WTC11 (cell line): Measurements from ENCODE around the gene HSD17B12. TPM values are rescaled to one million over a fixed set of nuclear protein-coding genes. Genes with fewer than 3 reads are reported as not detected.

ENCODE experiments used
- ATAC-seq: fragments of 200-7000 bp; cut with Tn5 transposase; 2 replicates; pipeline ENCODE4 v1.10.0; 2021; ENCODE audit warnings: mild to moderate bottlenecking, moderate library complexity
- CTCF ChIA-PET: fragments of 300-600 bp; sonication (Branson Sonifier 250); formaldehyde crosslinking; loops from one replicate; lab custom pipeline; 2021; ENCODE audit warnings: antibody characterized with exemption; lab: Charles Lee
- POLR2A ChIA-PET: fragments of 350-600 bp; sonication (Branson Sonifier 250); formaldehyde crosslinking; loops from one replicate; lab custom pipeline; 2021; ENCODE audit warnings: antibody characterized with exemption; lab: Charles Lee
- DNase-seq: peaks from one replicate; pipeline ENCODE4 v3.0.0; 2021; ENCODE audit warnings: low spot score
- H3K27ac Mint-ChIP-seq: 2 replicates; pipeline ENCODE4 v1.8.0; 2021; ENCODE audit warnings: mixed read lengths
- H3K27me3 Mint-ChIP-seq: 2 replicates; pipeline ENCODE4 v1.8.0; 2021; ENCODE audit warnings: low read depth, mild to moderate bottlenecking, moderate library complexity, mixed read lengths
- H3K36me3 Mint-ChIP-seq: 2 replicates; pipeline ENCODE4 v1.8.0; 2021; ENCODE audit warnings: mixed read lengths
- H3K4me1 Mint-ChIP-seq: 2 replicates; pipeline ENCODE4 v1.8.0; 2022; ENCODE audit warnings: mixed read lengths
- H3K4me3 Mint-ChIP-seq: 2 replicates; pipeline ENCODE4 v1.8.0; 2021; ENCODE audit warnings: mild to moderate bottlenecking, moderate library complexity, mixed read lengths
- H3K9me3 Mint-ChIP-seq: 2 replicates; pipeline ENCODE4 v1.8.0; 2021; ENCODE audit warnings: mixed read lengths
- ARID4B ChIP-seq: sonication (generic); formaldehyde crosslinking; IDR thresholded peaks from 2 replicates; pipeline ENCODE4 v1.8.0; 2023; ENCODE audit warnings: missing genetic modification reagents, mild to moderate bottlenecking, borderline replicate concordance
- ATF2 ChIP-seq: sonication (generic); formaldehyde crosslinking; IDR thresholded peaks from 2 replicates; pipeline ENCODE4 v1.8.1; 2022; ENCODE audit warnings: low read depth, missing genetic modification reagents, borderline replicate concordance
- FOXK1 ChIP-seq: sonication (generic); formaldehyde crosslinking; IDR thresholded peaks from 2 replicates; pipeline ENCODE4 v1.8.0; 2022; ENCODE audit warnings: mild to moderate bottlenecking, moderate library complexity, missing genetic modification reagents
- GRHL2 ChIP-seq: fragments of 250-450 bp; sonication (Bioruptor Pico); IDR thresholded peaks from 2 replicates; pipeline ENCODE4 v1.8.0; 2022; ENCODE audit warnings: mild to moderate bottlenecking, moderate library complexity; ENCODE audit not compliant: insufficient replicate concordance, severe bottlenecking
- JAZF1 ChIP-seq: fragments of 250-450 bp; sonication (Bioruptor Pico); IDR thresholded peaks from 2 replicates; pipeline ENCODE4 v1.9.0; 2021; ENCODE audit warnings: moderate library complexity, mild to moderate bottlenecking, inconsistent platforms
- JUN ChIP-seq: sonication (generic); formaldehyde crosslinking; IDR thresholded peaks from 2 replicates; pipeline ENCODE4 v1.8.0; 2023; ENCODE audit warnings: mild to moderate bottlenecking, missing genetic modification reagents
- NFE2L1 ChIP-seq: sonication (generic); formaldehyde crosslinking; IDR thresholded peaks from 2 replicates; pipeline ENCODE4 v1.8.1; 2023; ENCODE audit warnings: missing genetic modification reagents
- NFYB ChIP-seq: sonication (generic); formaldehyde crosslinking; conservative IDR thresholded peaks from 2 replicates; pipeline ENCODE4 v1.8.0; 2022; ENCODE audit warnings: low read depth, missing genetic modification reagents
- PREB ChIP-seq: sonication (generic); formaldehyde crosslinking; IDR thresholded peaks from 2 replicates; pipeline ENCODE4 v1.8.1; 2022; ENCODE audit warnings: mild to moderate bottlenecking, missing genetic modification reagents, moderate library complexity, borderline replicate concordance
- PRRX2 ChIP-seq: fragments of 250-450 bp; sonication (Bioruptor Pico); IDR thresholded peaks from 2 replicates; pipeline ENCODE4 v1.8.0; 2021; ENCODE audit warnings: mild to moderate bottlenecking
- RELA ChIP-seq: sonication (generic); formaldehyde crosslinking; IDR thresholded peaks from 2 replicates; pipeline ENCODE4 v1.8.1; 2022; ENCODE audit warnings: missing genetic modification reagents, mild to moderate bottlenecking, borderline replicate concordance
- SMAD4 ChIP-seq: sonication (generic); formaldehyde crosslinking; IDR thresholded peaks from 2 replicates; pipeline ENCODE4 v1.8.0; 2022; ENCODE audit warnings: mild to moderate bottlenecking, missing genetic modification reagents
- TEAD1 ChIP-seq: sonication (generic); formaldehyde crosslinking; IDR thresholded peaks from 2 replicates; pipeline ENCODE4 v1.8.0; 2022; ENCODE audit warnings: mild to moderate bottlenecking, missing genetic modification reagents
- TEAD4 ChIP-seq: sonication (generic); formaldehyde crosslinking; IDR thresholded peaks from 2 replicates; pipeline ENCODE4 v1.8.0; 2022; ENCODE audit warnings: mild to moderate bottlenecking, missing genetic modification reagents
- ZBTB43 ChIP-seq: sonication (generic); formaldehyde crosslinking; IDR thresholded peaks from 2 replicates; pipeline ENCODE4 v1.8.1; 2023; ENCODE audit warnings: mild to moderate bottlenecking, missing genetic modification reagents
- ZNF232 ChIP-seq: sonication (generic); formaldehyde crosslinking; IDR thresholded peaks from 2 replicates; pipeline ENCODE4 v1.8.0; 2022; ENCODE audit warnings: mild to moderate bottlenecking, missing genetic modification reagents
- ZNF281 ChIP-seq: sonication (generic); formaldehyde crosslinking; IDR thresholded peaks from 2 replicates; pipeline ENCODE4 v1.8.0; 2023; ENCODE audit warnings: mild to moderate bottlenecking, missing genetic modification reagents
- ZNF396 ChIP-seq: fragments of 250-450 bp; sonication (Bioruptor Pico); IDR thresholded peaks from 2 replicates; pipeline ENCODE4 v1.8.0; 2021; ENCODE audit warnings: mild to moderate bottlenecking, moderate library complexity, borderline replicate concordance
- ZNF425 ChIP-seq: fragments of 250-450 bp; sonication (Bioruptor Pico); conservative IDR thresholded peaks from 2 replicates; pipeline ENCODE4 v1.9.0; 2021; ENCODE audit warnings: mild to moderate bottlenecking
- ZSCAN18 ChIP-seq: fragments of 250-450 bp; sonication (Bioruptor Pico); IDR thresholded peaks from 2 replicates; pipeline ENCODE4 v2.1.2; 2022; ENCODE audit warnings: mild to moderate bottlenecking, moderate library complexity
- total RNA-seq: library from RNA; stranded (reverse); gene quantifications from 3 replicates; pipeline ENCODE4 v1.2.3, GENCODE V29; 2021

HSD17B12 gene
- total RNA-seq, 1 experiment from 2014 or later = 149 TPM

GRCh38 chr11:43693731-43694130, 13.2 kb downstream of the HSD17B12 start:
- CTCF ChIA-PET = no interaction called here
- ATAC-seq = no peak
- Mint-ChIP-seq H3K9me3 (no peaks in the 10 kb centered on the region), H3K36me3 (peaks cover 10% of the 10 kb centered on the region), H3K4me3 (no peak overlapping the region), H3K27ac (no peak overlapping the region), H3K4me1 (peaks cover 15% of the 10 kb centered on the region), H3K27me3 (no peaks in the 10 kb centered on the region)
- TF ChIP-seq PREB (no peak), TEAD1 (CRISPR knock-in tag) (no peak), ATF2 (CRISPR knock-in tag) (no peak), ZNF396 (CRISPR knock-in tag) (no peak), JUN (CRISPR knock-in tag) (no peak), JAZF1 (no peak), NFYB (CRISPR knock-in tag) (no peak), SMAD4 (CRISPR knock-in tag) (no peak), PRRX2 (CRISPR knock-in tag) (no peak), GRHL2 (CRISPR knock-in tag) (no peak), ZNF281 (CRISPR knock-in tag) (no peak), NFE2L1 (no peak), FOXK1 (CRISPR knock-in tag) (no peak), RELA (CRISPR knock-in tag) (no peak)
- POLR2A ChIA-PET = no interaction called here
- DNase-seq = no peak

- Mint-ChIP-seq H3K4me3 (no peak overlapping the region), H3K9me3 (no peaks in the 10 kb centered on the region), H3K4me1 (peaks cover 15% of the 10 kb centered on the region), H3K36me3 (peaks cover 10% of the 10 kb centered on the region), H3K27ac (no peak overlapping the region), H3K27me3 (no peaks in the 10 kb centered on the region)
- ChIA-PET CTCF (no interaction called here), POLR2A (no interaction called here)
- no peak for ATAC-seq
- DNase-seq = no peak
- TF ChIP-seq ZBTB43 (CRISPR knock-in tag) (no peak), ZNF232 (no peak), ARID4B (CRISPR knock-in tag) (no peak), ZSCAN18 (CRISPR knock-in tag) (no peak), ZNF425 (CRISPR knock-in tag) (no peak), TEAD4 (CRISPR knock-in tag) (no peak), NFYB (CRISPR knock-in tag) (no peak), FOXK1 (CRISPR knock-in tag) (no peak), PREB (no peak)
Measured at GRCh38 chr11:43694477-43694876, 13.9 kb downstream of the HSD17B12 start.
